Aorta (tissue), 5 donors: ENCODE measurements around the gene KIF3B. TPM values are rescaled to one million over a fixed set of nuclear protein-coding genes. Genes with fewer than 3 reads are reported as not detected.

Source experiments
- ATAC-seq: fragments of 200-7000 bp; cut with Tn5 transposase; one replicate; pipeline ENCODE4 v1.9.1; 2022; ENCODE audit warnings: moderate library complexity; ENCODE audit not compliant: low FRiP score
- DNase-seq, 2 donors: peaks; one replicate each; pipeline ENCODE4 v3.0.0-alpha.2; 2020
- H3K27ac ChIP-seq, 2 donors: one replicate each; pipeline ENCODE4 v1.5.1; 2013; ENCODE audit warnings: low read length in 2 of 2, mild to moderate bottlenecking in 2 of 2, moderate library complexity in 2 of 2, control low read depth in 1 of 2, inconsistent platforms in 1 of 2, low read depth in 1 of 2
- H3K27me3 ChIP-seq, 2 donors: one replicate each; pipeline ENCODE4 v1.6.1; 2013; ENCODE audit warnings: control low read depth in 1 of 2, low read length in 1 of 2, mild to moderate bottlenecking in 1 of 2, moderate library complexity in 1 of 2; ENCODE audit not compliant: insufficient read depth in 2 of 2, control insufficient read depth in 1 of 2
- H3K36me3 ChIP-seq, 2 donors: one replicate each; pipeline ENCODE4 v1.6.1; 2013; ENCODE audit warnings: control low read depth in 1 of 2, low read length in 1 of 2, mild to moderate bottlenecking in 1 of 2; ENCODE audit not compliant: insufficient read depth in 2 of 2, control insufficient read depth in 1 of 2
- H3K4me1 ChIP-seq, 2 donors: one replicate each; pipeline ENCODE4 v1.6.1; 2013; ENCODE audit warnings: low read length in 2 of 2, control low read depth in 1 of 2, mild to moderate bottlenecking in 1 of 2, moderate library complexity in 1 of 2; ENCODE audit not compliant: insufficient read depth in 2 of 2, control insufficient read depth in 1 of 2
- H3K4me3 ChIP-seq, 2 donors: one replicate each; pipeline ENCODE4 v1.5.1; 2013; ENCODE audit warnings: low read length in 2 of 2, control low read depth in 1 of 2, mild to moderate bottlenecking in 1 of 2
- H3K9me3 ChIP-seq: one replicate; pipeline ENCODE4 v1.6.1; 2013; ENCODE audit warnings: mild to moderate bottlenecking, low read length; ENCODE audit not compliant: control insufficient read depth
- WGBS, 2 donors: extraction: QIAGEN DNeasy Blood & Tissue Kit; methylation state at CpG; one replicate each; pipeline ENCODE4 v1.1.7; 2013; 5-methylcytosine and 5-hydroxymethylcytosine counted together
- intact Hi-C, 2 donors: fragments of 100-400 bp; cut with DNase I; formaldehyde crosslinking; loops; one replicate each; pipeline versions ENCODE4 v1.14.2 to v1.15.0; 2022
- long read RNA-seq, 2 donors: library from polyadenylated mRNA; unstranded; transcript quantifications; one replicate each; pipeline ENCODE4 v2.0.0, GENCODE V29; 2020 to 2021
- polyA plus RNA-seq, 2 donors: library from polyadenylated mRNA; stranded (reverse); fragments of 200-250 nt; gene quantifications; one replicate each; pipeline ENCODE4 v1.2.3, GENCODE V29; 2013
- total RNA-seq, 2 donors: library from RNA; stranded (reverse); fragmentation: NEBNext Ultra II Directional; extraction: Animal tissue kit (Norgen Biotek cat#: 25700); gene quantifications; one replicate each; pipeline ENCODE4 v1.2.1, GENCODE V29; 2021
- donor health status: healthy with polysubstance abuse.
- donor health status: Bipolar disorder and iron deficiency.
- donor health status: DM: no; HTN: no; CAD: no.
- donor health status: DM: no; HTN: no; CAD: no.
- donor health status: DM: yes; HTN: yes; CAD: no.

KIF3B gene
- total RNA-seq (10 to 100 TPM; 26.6 to 28.0 TPM), polyA plus RNA-seq (10 to 100 TPM; 12.9 to 19.8 TPM)
- long read RNA-seq, donor 1, partial matches to known transcripts: 16 of 17 reads
- long read RNA-seq, donor 1, other reads (novel, unspliced or antisense): 1 of 17 reads
- long read RNA-seq, donor 2, full-length matches to known transcripts: 2 of 11 reads
- long read RNA-seq, donor 2, partial matches to known transcripts: 6 of 11 reads
- long read RNA-seq, donor 2, other reads (novel, unspliced or antisense): 3 of 11 reads

GRCh38 chr20:32277361-32278198 is at the start of gene KIF3B:
KIF3B (plus strand) TSS chr20:32277651; CDS start chr20:32309778, 32,127 bp downstream.
- H3K27me3 ChIP-seq: no peaks in the 10 kb centered on the region
- ATAC-seq (peak; percentile 91), DNase-seq (peak; percentile 92 to 93)
- no peaks in the 10 kb centered on the region for H3K9me3 ChIP-seq
- 1 to 2% methylated on average over 36 to 62 of the region's 62 CpGs for WGBS, 2 donors
- no peaks in the 10 kb centered on the region for H3K36me3 ChIP-seq
- intact Hi-C loops: loop anchor here in 1 of 2 donors (10.0 kb wide), 1 partner anchor 207 kb away; no protein-coding TSS in a partner anchor
- peak within 1 kb of the TSS in 1 of 2 donors; percentile 38 for H3K27ac ChIP-seq
- H3K4me1 ChIP-seq: no peaks in the 10 kb centered on the region
- peak within 1 kb of the TSS; percentile 22 to 81 for H3K4me3 ChIP-seq

- intact Hi-C loops: no loop called here
- Histone ChIP-seq H3K27me3 (no peaks in the 10 kb centered on the region), H3K4me3 (no peak overlapping the region), H3K9me3 (no peaks in the 10 kb centered on the region), H3K4me1 (no peaks in the 10 kb centered on the region), H3K27ac (no peak overlapping the region), H3K36me3 (peaks cover 0 to 3% of the 10 kb centered on the region in 2 donors)
- 88 to 89% methylated on average over 22 of the region's 22 CpGs for WGBS, 2 donors
- peak; percentile 19 for ATAC-seq
- DNase-seq: no peak
Measured at GRCh38 chr20:32227744-32228688, 49.4 kb upstream of the KIF3B start.

GRCh38 chr20:32229251-32229747 is 48.2 kb upstream of the KIF3B start:
- H3K9me3 ChIP-seq: no peaks in the 10 kb centered on the region
- intact Hi-C loops: no loop called here
- DNase-seq (no peak), ATAC-seq (no peak)
- H3K4me3 ChIP-seq: no peak overlapping the region
- H3K27me3 ChIP-seq: no peaks in the 10 kb centered on the region
- H3K4me1 ChIP-seq: no peaks in the 10 kb centered on the region
- 92 to 95% methylated on average over 5 of the region's 5 CpGs for whole genome bisulfite sequencing, 2 donors
- H3K36me3 ChIP-seq: peaks cover 0 to 3% of the 10 kb centered on the region in 2 donors
- no peak overlapping the region for H3K27ac ChIP-seq

GRCh38 chr20:32230707-32231106 is 46.7 kb upstream of the KIF3B start:
- ATAC-seq: no peak
- DNase-seq: no peak
- H3K4me3 ChIP-seq: no peak overlapping the region
- no peaks in the 10 kb centered on the region for H3K27me3 ChIP-seq
- H3K4me1 ChIP-seq: no peaks in the 10 kb centered on the region
- 93 to 94% methylated on average over 13 of the region's 13 CpGs for WGBS, 2 donors
- H3K9me3 ChIP-seq: no peaks in the 10 kb centered on the region
- peaks cover 0 to 10% of the 10 kb centered on the region in 2 donors for H3K36me3 ChIP-seq
- intact Hi-C loops: no loop called here
- no peak overlapping the region for H3K27ac ChIP-seq

GRCh38 chr20:32231245-32231644 is 46.2 kb upstream of the KIF3B start:
- no peaks in the 10 kb centered on the region for H3K4me1 ChIP-seq
- intact Hi-C loops: no loop called here

GRCh38 chr20:32231847-32232246 is 45.6 kb upstream of the KIF3B start:
- Histone ChIP-seq H3K36me3 (peaks cover 0 to 10% of the 10 kb centered on the region in 2 donors), H3K4me3 (no peak overlapping the region), H3K27ac (no peak overlapping the region), H3K4me1 (no peaks in the 10 kb centered on the region), H3K9me3 (no peaks in the 10 kb centered on the region), H3K27me3 (no peaks in the 10 kb centered on the region)
- intact Hi-C loops: no loop called here
- 76 to 78% methylated on average over 4 of the region's 4 CpGs for WGBS, 2 donors
- DNase-seq (peak in 1 of 2 donors; percentile 40), ATAC-seq (no peak)

More at GRCh38 chr20:32231245-32231644, 46.2 kb upstream of the KIF3B start:
- peaks cover 0 to 10% of the 10 kb centered on the region in 2 donors for H3K36me3 ChIP-seq
- WGBS, 2 donors: 94% methylated on average over 4 of the region's 4 CpGs
- DNase-seq (no peak), ATAC-seq (no peak)
- no peaks in the 10 kb centered on the region for H3K27me3 ChIP-seq
- no peaks in the 10 kb centered on the region for H3K9me3 ChIP-seq
- no peak overlapping the region for H3K4me3 ChIP-seq
- no peak overlapping the region for H3K27ac ChIP-seq

- DNase-seq (no peak), ATAC-seq (no peak)
- intact Hi-C loops: no loop called here
- no peaks in the 10 kb centered on the region for H3K9me3 ChIP-seq
- no peaks in the 10 kb centered on the region for H3K4me1 ChIP-seq
- no peak overlapping the region for H3K4me3 ChIP-seq
- H3K36me3 ChIP-seq: peaks cover 0 to 10% of the 10 kb centered on the region in 2 donors
- no peaks in the 10 kb centered on the region for H3K27me3 ChIP-seq
- no peak overlapping the region for H3K27ac ChIP-seq
Measured at GRCh38 chr20:32232326-32232886, 45.0 kb upstream of the KIF3B start.

- WGBS, 2 donors: 95 to 96% methylated on average over 9 of the region's 9 CpGs
- intact Hi-C loops: no loop called here
Measured at GRCh38 chr20:32233286-32233685, 44.2 kb upstream of the KIF3B start.

More at GRCh38 chr20:32233286-32233685, 44.2 kb upstream of the KIF3B start:
- Histone ChIP-seq H3K4me1 (no peaks in the 10 kb centered on the region), H3K27ac (no peak overlapping the region), H3K4me3 (no peak overlapping the region), H3K9me3 (no peaks in the 10 kb centered on the region), H3K27me3 (no peaks in the 10 kb centered on the region), H3K36me3 (peaks cover 0 to 10% of the 10 kb centered on the region in 2 donors)
- ATAC-seq (no peak), DNase-seq (peak in 1 of 2 donors; percentile 47)
